NCI-H82 treated with DMSO at 0.1 percent for 48 hours (cell line): ENCODE measurements around the gene EOGT.

ENCODE experiments used
- DNase-seq: peaks from one replicate; lab custom pipeline; 2025; ENCODE audit not compliant: unreplicated experiment; lab: John Stamatoyannopoulos, UW

Gene EOGT

GRCh38 chr3:68963891-68964290, 49.6 kb downstream of the EOGT start:
- DNase-seq: no peak

GRCh38 chr3:68963376-68963775, 50.1 kb downstream of the EOGT start:
- no peak for DNase-seq

DNA sequence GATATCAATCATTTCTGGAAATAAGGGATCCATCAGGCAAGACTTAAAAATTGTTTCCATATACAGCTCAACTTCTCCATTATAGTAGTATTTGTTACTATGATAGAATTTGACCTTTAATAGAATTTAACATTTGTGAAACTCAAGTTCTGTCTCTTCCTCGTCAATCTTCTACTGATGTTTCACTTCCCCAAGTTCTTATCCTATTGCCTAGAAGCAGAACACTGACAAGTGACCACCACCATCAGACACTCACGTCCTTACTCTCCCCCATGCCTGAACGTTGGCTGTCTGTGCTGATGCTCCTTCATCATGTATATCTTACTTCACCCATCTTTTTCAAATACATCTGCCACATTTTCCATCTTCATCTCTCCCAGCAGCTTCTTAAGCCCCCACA, 54.6 kb downstream of the EOGT start:
- no peak for DNase-seq

DNA sequence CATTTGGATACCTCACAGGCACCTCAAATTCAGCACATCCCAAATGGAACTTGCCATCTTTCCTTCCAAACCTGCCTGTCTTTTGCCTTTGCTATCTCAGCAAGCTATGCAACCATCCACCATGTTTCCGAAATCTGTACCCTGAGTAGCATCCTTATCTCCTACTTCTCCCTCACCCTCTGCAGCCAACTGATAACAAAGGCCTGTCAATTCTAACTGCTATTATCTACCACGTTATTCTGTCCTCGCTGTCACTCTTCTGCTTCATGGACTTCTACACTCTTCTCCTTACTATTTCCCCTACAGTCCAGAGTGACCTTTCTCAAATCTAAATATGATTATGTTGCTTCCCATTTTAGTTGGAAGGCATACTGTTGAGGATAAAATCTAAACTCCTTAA, 55.6 kb downstream of the EOGT start:
- no peak for DNase-seq

- DNase-seq: no peak
Measured at GRCh38 chr3:68953816-68954444, 59.6 kb downstream of the EOGT start.

DNA sequence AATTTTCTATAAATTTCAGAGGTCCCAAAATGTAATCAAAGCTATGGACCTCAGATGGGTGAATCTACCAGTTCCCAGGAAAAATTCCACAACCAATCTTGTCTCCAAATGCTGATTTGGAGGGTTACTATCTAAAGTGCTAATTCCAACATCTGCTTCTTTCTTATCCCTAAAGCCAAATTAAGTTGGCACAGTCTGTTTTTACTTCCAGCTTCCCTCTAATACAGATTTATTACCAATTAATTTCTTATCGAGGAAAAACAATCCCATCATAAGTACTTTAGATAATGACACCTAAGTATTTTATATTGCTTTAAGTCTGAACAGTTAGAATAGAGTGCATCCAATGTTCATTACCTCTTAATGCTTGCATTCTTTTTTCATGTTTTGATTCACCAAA, 68.3 kb downstream of the EOGT start:
- peak; percentile 94 for DNase-seq

- DNase-seq: no peak
Measured at GRCh38 chr3:68943753-68944500, 69.6 kb downstream of the EOGT start.

DNA sequence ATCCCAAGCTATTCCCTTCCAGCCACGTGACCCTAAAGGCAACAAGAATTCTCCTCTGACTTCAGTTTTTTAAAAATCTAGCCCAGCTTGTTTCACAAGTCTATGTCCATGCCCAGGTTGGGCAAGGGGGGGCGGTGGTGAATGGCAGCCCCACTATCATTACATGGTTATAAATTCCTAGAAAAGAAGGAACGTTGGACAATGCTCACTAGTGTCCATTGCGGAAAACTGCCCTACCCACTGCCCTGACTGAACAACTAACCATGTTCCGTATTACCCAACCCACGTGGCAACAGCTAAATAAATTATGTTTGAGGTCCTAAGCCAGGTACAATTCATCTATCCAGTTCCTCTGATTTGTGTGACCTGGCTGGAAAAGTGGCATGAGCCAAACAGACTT, 72.4 kb downstream of the EOGT start:
- no peak for DNase-seq

- DNase-seq: no peak
Measured at GRCh38 chr3:68936856-68937255, 76.6 kb downstream of the EOGT start.

DNA sequence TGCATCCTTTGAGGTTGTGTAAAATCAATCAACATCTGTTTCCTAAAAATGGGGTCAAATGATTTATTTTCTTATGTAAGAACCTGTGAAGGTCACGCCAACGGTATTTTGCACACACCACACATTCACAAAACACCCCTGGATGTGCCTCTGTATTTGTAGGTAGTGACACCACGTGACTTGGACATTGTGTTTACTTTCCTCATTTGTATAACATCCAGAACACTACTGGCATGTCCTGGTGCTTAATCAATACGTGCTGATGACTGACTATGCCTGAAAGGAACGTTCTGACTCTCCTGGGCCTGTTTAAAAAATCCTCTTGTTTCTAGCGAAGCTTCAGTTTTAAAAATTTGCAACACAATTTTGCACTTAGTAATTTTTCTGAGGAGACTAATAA, 77.7 kb downstream of the EOGT start:
- DNase-seq: no peak

GRCh38 chr3:68931406-68932149, 81.9 kb downstream of the EOGT start:
- no peak for DNase-seq
